Neural progenitor cell (in vitro differentiated cells): ENCODE data around the gene RAD52. TPM values are rescaled to one million over a fixed set of nuclear protein-coding genes. Genes with fewer than 3 reads are reported as not detected.

Experiments used
- DNase-seq: peaks from one replicate; pipeline ENCODE4 v3.0.0-alpha.2; 2016; ENCODE audit warnings: low spot score
- H2AFZ ChIP-seq: fragments of 200-600 bp; sonication (generic); replicated peaks from 2 replicates; pipeline ENCODE4 v1.6.1; 2016; ENCODE audit warnings: antibody characterized with exemption
- H3F3A ChIP-seq: fragments of 200-600 bp; sonication (generic); 2 replicates; pipeline ENCODE4 v1.6.1; 2016; ENCODE audit warnings: antibody characterized with exemption, low read depth
- H3K27ac ChIP-seq: fragments of 200-600 bp; sonication (generic); 2 replicates; pipeline ENCODE4 v1.5.1; 2016; ENCODE audit warnings: mild to moderate bottlenecking
- H3K27me3 ChIP-seq: fragments of 200-600 bp; sonication (generic); 2 replicates; pipeline ENCODE4 v1.6.1; 2016; ENCODE audit warnings: mild to moderate bottlenecking, moderate library complexity
- H3K36me3 ChIP-seq: fragments of 200-600 bp; sonication (generic); 2 replicates; pipeline ENCODE4 v1.5.1; 2016
- H3K4me1 ChIP-seq: fragments of 200-600 bp; sonication (generic); 2 replicates; pipeline ENCODE4 v1.6.1; 2016; ENCODE audit warnings: mixed run types
- H3K4me2 ChIP-seq: fragments of 200-600 bp; sonication (generic); 2 replicates; pipeline ENCODE4 v1.6.1; 2016
- H3K4me3 ChIP-seq: fragments of 200-600 bp; sonication (generic); 2 replicates; pipeline ENCODE4 v1.5.1; 2016
- H3K79me2 ChIP-seq: fragments of 200-600 bp; sonication (generic); 2 replicates; pipeline ENCODE4 v1.6.1; 2016; ENCODE audit warnings: low read depth
- H3K9ac ChIP-seq: fragments of 200-600 bp; sonication (generic); 2 replicates; pipeline ENCODE4 v1.6.1; 2016
- H3K9me3 ChIP-seq: fragments of 200-600 bp; sonication (generic); 2 replicates; pipeline ENCODE4 v1.5.1; 2016; ENCODE audit warnings: low read depth
- H4K20me1 ChIP-seq: fragments of 200-600 bp; sonication (generic); 2 replicates; pipeline ENCODE4 v1.6.1; 2016; ENCODE audit warnings: low read depth
- H3K27ac Mint-ChIP-seq: 3 replicates; pipeline ENCODE4 v1.8.0; 2021; ENCODE audit warnings: mixed read lengths
- H3K27me3 Mint-ChIP-seq: 2 replicates; pipeline ENCODE4 v1.8.0; 2022; ENCODE audit warnings: low read depth, mild to moderate bottlenecking, inconsistent platforms, moderate library complexity, mixed read lengths; ENCODE audit not compliant: insufficient read depth
- H3K36me3 Mint-ChIP-seq: 3 replicates; pipeline ENCODE4 v1.8.0; 2021; ENCODE audit warnings: mixed read lengths
- H3K4me1 Mint-ChIP-seq: 3 replicates; pipeline ENCODE4 v1.8.0; 2021; ENCODE audit warnings: mixed read lengths
- H3K4me3 Mint-ChIP-seq: 3 replicates; pipeline ENCODE4 v1.8.0; 2021; ENCODE audit warnings: mild to moderate bottlenecking, moderate library complexity, mixed read lengths
- H3K9me3 Mint-ChIP-seq: 3 replicates; pipeline ENCODE4 v1.8.0; 2020; ENCODE audit warnings: mixed read lengths
- EZH2 ChIP-seq: fragments of 200-600 bp; sonication (generic); IDR thresholded peaks from 2 replicates; pipeline ENCODE4 v1.6.1; 2017; ENCODE audit warnings: antibody characterized with exemption, mild to moderate bottlenecking, moderate library complexity
- EZH2phosphoT487 ChIP-seq: fragments of 200-600 bp; sonication (generic); IDR thresholded peaks from 2 replicates; pipeline ENCODE4 v1.6.1; 2017; ENCODE audit warnings: antibody characterized with exemption
- total RNA-seq: library from RNA; depleted of rRNA; stranded (reverse); fragments of >200 nt; gene quantifications from 2 replicates; pipeline ENCODE4 v1.2.3, GENCODE V29; 2015; ENCODE audit warnings: low replicate concordance
- TF ChIP-seq, protein P1 (sequence below): fragments of 200-600 bp; sonication (generic); IDR thresholded peaks from 2 replicates; pipeline ENCODE4 v1.5.1; 2017; ENCODE audit warnings: antibody characterized with exemption, mild to moderate bottlenecking

The RAD52 gene
- total RNA-seq, 1 donor from 2014 or later: 43.4 TPM

- H3K27ac ChIP-seq: no peak overlapping the region
- no peak overlapping the region for H3K4me3 Mint-ChIP-seq
- peaks cover 8% of the 10 kb centered on the region for H3K36me3 ChIP-seq
Measured at GRCh38 chr12:903055-903454, 46.4 kb downstream of the RAD52 start.

DNA sequence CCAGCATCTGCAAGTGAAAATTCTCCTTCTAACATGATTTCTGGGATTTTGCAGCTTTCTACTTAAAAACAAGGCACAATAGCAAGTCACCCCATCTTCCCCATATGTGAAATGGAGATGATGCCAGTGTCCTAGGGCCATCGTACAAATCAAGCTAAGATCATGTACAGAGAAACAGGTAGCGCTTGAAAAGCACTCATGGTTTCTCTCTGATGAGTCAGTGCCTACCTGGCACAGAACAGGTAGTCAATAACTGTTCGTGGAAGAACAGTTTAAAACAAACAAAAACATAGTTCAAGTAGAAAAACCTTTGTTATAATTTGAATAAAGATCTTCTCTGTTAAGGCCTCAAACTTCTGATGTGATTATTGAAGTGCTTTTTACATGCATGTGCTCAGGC is 46.9 kb downstream of the RAD52 start:
- H3K4me1 Mint-ChIP-seq: peaks cover 12% of the 10 kb centered on the region
- peaks cover 8% of the 10 kb centered on the region for H3K36me3 ChIP-seq
- peaks cover 58% of the 10 kb centered on the region for H3K36me3 Mint-ChIP-seq
- no peak for TF ChIP-seq EZH2phosphoT487
- TF ChIP-seq, protein P1, sequence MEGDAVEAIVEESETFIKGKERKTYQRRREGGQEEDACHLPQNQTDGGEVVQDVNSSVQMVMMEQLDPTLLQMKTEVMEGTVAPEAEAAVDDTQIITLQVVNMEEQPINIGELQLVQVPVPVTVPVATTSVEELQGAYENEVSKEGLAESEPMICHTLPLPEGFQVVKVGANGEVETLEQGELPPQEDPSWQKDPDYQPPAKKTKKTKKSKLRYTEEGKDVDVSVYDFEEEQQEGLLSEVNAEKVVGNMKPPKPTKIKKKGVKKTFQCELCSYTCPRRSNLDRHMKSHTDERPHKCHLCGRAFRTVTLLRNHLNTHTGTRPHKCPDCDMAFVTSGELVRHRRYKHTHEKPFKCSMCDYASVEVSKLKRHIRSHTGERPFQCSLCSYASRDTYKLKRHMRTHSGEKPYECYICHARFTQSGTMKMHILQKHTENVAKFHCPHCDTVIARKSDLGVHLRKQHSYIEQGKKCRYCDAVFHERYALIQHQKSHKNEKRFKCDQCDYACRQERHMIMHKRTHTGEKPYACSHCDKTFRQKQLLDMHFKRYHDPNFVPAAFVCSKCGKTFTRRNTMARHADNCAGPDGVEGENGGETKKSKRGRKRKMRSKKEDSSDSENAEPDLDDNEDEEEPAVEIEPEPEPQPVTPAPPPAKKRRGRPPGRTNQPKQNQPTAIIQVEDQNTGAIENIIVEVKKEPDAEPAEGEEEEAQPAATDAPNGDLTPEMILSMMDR: no peak
- TF ChIP-seq EZH2: no peak
- no peak overlapping the region for H3K27ac ChIP-seq
- no peaks in the 10 kb centered on the region for H3K9me3 ChIP-seq
- no peak overlapping the region for H2AFZ ChIP-seq
- no peak overlapping the region for H3K4me3 ChIP-seq
- H3K4me3 Mint-ChIP-seq: no peak overlapping the region
- peak overlapping the region; percentile 55 for H3K27ac Mint-ChIP-seq
- no peaks in the 10 kb centered on the region for H3F3A ChIP-seq
- no peak overlapping the region for H3K9ac ChIP-seq
- H4K20me1 ChIP-seq: peaks cover 15% of the 10 kb centered on the region
- no peaks in the 10 kb centered on the region for H3K9me3 Mint-ChIP-seq
- no peaks in the 10 kb centered on the region for H3K4me1 ChIP-seq
- H3K27me3 Mint-ChIP-seq: no peaks in the 10 kb centered on the region
- H3K27me3 ChIP-seq: no peaks in the 10 kb centered on the region
- no peak for DNase-seq
- H3K4me2 ChIP-seq: no peak overlapping the region
- H3K79me2 ChIP-seq: no peaks in the 10 kb centered on the region

More at GRCh38 chr12:903055-903454, 46.4 kb downstream of the RAD52 start:
- TF ChIP-seq EZH2 (no peak), EZH2phosphoT487 (no peak)
- TF ChIP-seq, protein P1: no peak
- DNase-seq: no peak
- Histone ChIP-seq H3K4me3 (no peak overlapping the region), H3F3A (no peaks in the 10 kb centered on the region), H3K4me1 (no peaks in the 10 kb centered on the region), H4K20me1 (peaks cover 19% of the 10 kb centered on the region), H3K9me3 (no peaks in the 10 kb centered on the region), H3K9ac (no peak overlapping the region), H3K27me3 (no peaks in the 10 kb centered on the region), H3K79me2 (no peaks in the 10 kb centered on the region), H3K4me2 (no peak overlapping the region), H2AFZ (no peak overlapping the region)
- Mint-ChIP-seq H3K36me3 (peaks cover 59% of the 10 kb centered on the region), H3K4me1 (peaks cover 10% of the 10 kb centered on the region), H3K27ac (peak overlapping the region; percentile 55), H3K9me3 (no peaks in the 10 kb centered on the region), H3K27me3 (no peaks in the 10 kb centered on the region)

DNA sequence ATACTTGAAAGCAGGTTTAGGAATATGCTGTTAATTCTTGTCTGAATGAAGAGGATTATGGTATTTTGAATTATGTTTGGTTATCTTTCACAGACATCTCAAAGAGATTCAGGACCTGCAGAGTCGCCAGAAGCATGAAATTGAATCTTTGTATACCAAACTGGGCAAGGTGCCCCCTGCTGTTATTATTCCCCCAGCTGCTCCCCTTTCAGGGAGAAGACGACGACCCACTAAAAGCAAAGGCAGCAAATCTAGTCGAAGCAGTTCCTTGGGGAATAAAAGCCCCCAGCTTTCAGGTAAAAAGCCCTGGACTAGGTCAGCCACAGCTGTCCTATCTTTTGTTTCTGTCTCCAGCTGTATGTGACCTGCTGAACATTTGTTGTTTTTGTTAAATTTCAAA is 52.1 kb downstream of the RAD52 start:
- no peaks in the 10 kb centered on the region for H3K27me3 Mint-ChIP-seq
- peaks cover 34% of the 10 kb centered on the region for H3K36me3 Mint-ChIP-seq
- Histone ChIP-seq H3K4me2 (no peak overlapping the region), H3K9me3 (no peaks in the 10 kb centered on the region), H3F3A (no peaks in the 10 kb centered on the region), H4K20me1 (peaks cover 4% of the 10 kb centered on the region), H3K9ac (no peak overlapping the region), H3K79me2 (no peaks in the 10 kb centered on the region), H3K4me1 (no peaks in the 10 kb centered on the region), H2AFZ (no peak overlapping the region), H3K4me3 (no peak overlapping the region), H3K36me3 (peaks cover 6% of the 10 kb centered on the region), H3K27ac (no peak overlapping the region), H3K27me3 (no peaks in the 10 kb centered on the region)
- no peak overlapping the region for H3K4me3 Mint-ChIP-seq
- DNase-seq: no peak
- H3K27ac Mint-ChIP-seq: no peak overlapping the region
- TF ChIP-seq, protein P1: no peak
- no peak for TF ChIP-seq EZH2phosphoT487
- TF ChIP-seq EZH2: no peak
- no peaks in the 10 kb centered on the region for H3K9me3 Mint-ChIP-seq
- H3K4me1 Mint-ChIP-seq: peaks cover 7% of the 10 kb centered on the region
